H9 (cell line): ENCODE measurements around the gene TMEM54. TPM values are rescaled to one million over a fixed set of nuclear protein-coding genes. Genes with fewer than 3 reads are reported as not detected.

ENCODE experiments used
- DNase-seq: peaks from one replicate; pipeline ENCODE4 v3.0.0-alpha.2; 2017
- H2AFZ ChIP-seq: one replicate; pipeline ENCODE4 v1.6.1; 2013; ENCODE audit warnings: mild to moderate bottlenecking, low read length, control low read depth, moderate library complexity
- H2AK5ac ChIP-seq: 2 replicates; pipeline ENCODE4 v1.6.1; 2013; ENCODE audit warnings: low read length, control low read depth, mixed read lengths; ENCODE audit not compliant: insufficient read length
- H2BK120ac ChIP-seq: one replicate; pipeline ENCODE4 v1.6.1; 2013; ENCODE audit warnings: low read depth, mild to moderate bottlenecking, low read length, control low read depth, inconsistent platforms; ENCODE audit not compliant: poor library complexity, severe bottlenecking
- H2BK12ac ChIP-seq: 2 replicates; pipeline ENCODE4 v1.6.1; 2013; ENCODE audit warnings: low read length, control low read depth, mixed read lengths, low read depth; ENCODE audit not compliant: insufficient read length
- H2BK15ac ChIP-seq: 2 replicates; pipeline ENCODE4 v1.6.1; 2013; ENCODE audit warnings: low read depth, low read length, control low read depth
- H2BK20ac ChIP-seq: one replicate; pipeline ENCODE4 v1.6.1; 2013; ENCODE audit warnings: low read depth, mild to moderate bottlenecking, low read length, control low read depth, inconsistent platforms; ENCODE audit not compliant: poor library complexity, severe bottlenecking
- H2BK5ac ChIP-seq: 2 replicates; pipeline ENCODE4 v1.6.1; 2013; ENCODE audit warnings: low read length, control low read depth, mixed read lengths; ENCODE audit not compliant: insufficient read length
- H3K14ac ChIP-seq: 2 replicates; pipeline ENCODE4 v1.6.1; 2013; ENCODE audit warnings: low read length, control low read depth; ENCODE audit not compliant: insufficient read depth
- H3K18ac ChIP-seq: 2 replicates; pipeline ENCODE4 v1.6.1; 2013; ENCODE audit warnings: low read depth, mild to moderate bottlenecking, mixed read lengths, low read length, control low read depth; ENCODE audit not compliant: insufficient read length
- H3K23ac ChIP-seq: 2 replicates; pipeline ENCODE4 v1.6.1; 2013; ENCODE audit warnings: low read length, control low read depth, mixed read lengths, low read depth; ENCODE audit not compliant: insufficient read length
- H3K23me2 ChIP-seq: 2 replicates; pipeline ENCODE4 v1.6.1; 2013; ENCODE audit warnings: low read depth, mild to moderate bottlenecking, mixed read lengths, low read length, control low read depth; ENCODE audit not compliant: insufficient read length, poor library complexity, severe bottlenecking
- H3K27ac ChIP-seq: 2 replicates; pipeline ENCODE4 v1.5.1; 2013; ENCODE audit warnings: low read length, control low read depth, mixed read lengths, low read depth; ENCODE audit not compliant: insufficient read length
- H3K27me3 ChIP-seq: 2 replicates; pipeline ENCODE4 v1.6.1; 2013; ENCODE audit warnings: low read length, control low read depth, inconsistent platforms; ENCODE audit not compliant: insufficient read depth
- H3K4ac ChIP-seq: 2 replicates; pipeline ENCODE4 v1.6.1; 2013; ENCODE audit warnings: low read depth, mild to moderate bottlenecking, control low read depth, inconsistent platforms, low read length, moderate library complexity
- H3K4me1 ChIP-seq: 2 replicates; pipeline ENCODE4 v1.6.1; 2013; ENCODE audit warnings: low read length, control low read depth, inconsistent platforms; ENCODE audit not compliant: insufficient read depth
- H3K4me2 ChIP-seq: 2 replicates; pipeline ENCODE4 v1.6.1; 2013; ENCODE audit warnings: low read length, control low read depth, mixed read lengths; ENCODE audit not compliant: insufficient read length, insufficient read depth
- H3K56ac ChIP-seq: 2 replicates; pipeline ENCODE4 v1.6.1; 2013; ENCODE audit warnings: low read depth, mild to moderate bottlenecking, mixed read lengths, low read length, control low read depth; ENCODE audit not compliant: insufficient read length
- H3K79me1 ChIP-seq: 2 replicates; pipeline ENCODE4 v1.6.1; 2013; ENCODE audit warnings: low read depth, mild to moderate bottlenecking, moderate library complexity, low read length, control low read depth, inconsistent platforms; ENCODE audit not compliant: insufficient read depth, poor library complexity, severe bottlenecking
- H3K79me2 ChIP-seq: 2 replicates; pipeline ENCODE4 v1.6.1; 2013; ENCODE audit warnings: low read length, control low read depth, inconsistent platforms; ENCODE audit not compliant: insufficient read depth
- H3K9ac ChIP-seq: 2 replicates; pipeline ENCODE4 v1.6.1; 2013; ENCODE audit warnings: low read length, control low read depth, mixed read lengths; ENCODE audit not compliant: insufficient read length; ENCODE audit errors: extremely low read depth
- H3K9me3 ChIP-seq: one replicate; pipeline ENCODE4 v1.6.1; 2013; ENCODE audit warnings: low read depth, low read length, inconsistent platforms; ENCODE audit not compliant: control insufficient read depth
- H3T11ph ChIP-seq: one replicate; pipeline ENCODE4 v1.6.1; 2013; ENCODE audit warnings: mild to moderate bottlenecking, low read length, control low read depth, inconsistent platforms
- H4K20me1 ChIP-seq: one replicate; pipeline ENCODE4 v1.6.1; 2013; ENCODE audit not compliant: control insufficient read depth, insufficient read length, insufficient read depth
- H4K5ac ChIP-seq: 2 replicates; pipeline ENCODE4 v1.6.1; 2013; ENCODE audit warnings: low read depth, mild to moderate bottlenecking, mixed read lengths, low read length, control low read depth; ENCODE audit not compliant: insufficient read length
- H4K8ac ChIP-seq: replicated peaks from 2 replicates; pipeline ENCODE4 v1.6.1; 2013; ENCODE audit warnings: low read length, control low read depth, mixed read lengths, low read depth; ENCODE audit not compliant: insufficient read length
- H4K91ac ChIP-seq: 2 replicates; pipeline ENCODE4 v1.6.1; 2013; ENCODE audit warnings: low read depth, mild to moderate bottlenecking, moderate library complexity, mixed read lengths, low read length, control low read depth; ENCODE audit not compliant: insufficient read length
- H3K27ac Mint-ChIP-seq, 3 experiments: 2 replicates in 2 of 3; 3 replicates in 1 of 3; pipeline ENCODE4 v1.8.0; 2020 to 2021; ENCODE audit warnings: mixed read lengths in 3 of 3, mild to moderate bottlenecking in 1 of 3, moderate library complexity in 1 of 3
- H3K27me3 Mint-ChIP-seq: 2 replicates; pipeline ENCODE4 v1.8.0; 2021; ENCODE audit warnings: low read depth, mild to moderate bottlenecking, moderate library complexity, mixed read lengths
- H3K36me3 Mint-ChIP-seq, 3 experiments: 2 replicates in 2 of 3; 3 replicates in 1 of 3; pipeline ENCODE4 v1.8.0; 2020 to 2021; ENCODE audit warnings: low read depth in 3 of 3, mixed read lengths in 3 of 3; ENCODE audit not compliant: insufficient read depth in 1 of 3
- H3K4me1 Mint-ChIP-seq, 2 experiments: 2 replicates each; pipeline ENCODE4 v1.8.0; 2020; ENCODE audit warnings: mixed read lengths in 2 of 2
- H3K4me3 Mint-ChIP-seq, 2 experiments: 2 replicates in 1 of 2; 3 replicates in 1 of 2; pipeline ENCODE4 v1.8.0; 2020 to 2021; ENCODE audit warnings: mild to moderate bottlenecking in 2 of 2, mixed read lengths in 2 of 2, moderate library complexity in 1 of 2
- H3K9me3 Mint-ChIP-seq, 2 experiments: 2 replicates in 1 of 2; 3 replicates in 1 of 2; pipeline ENCODE4 v1.8.0; 2020; ENCODE audit warnings: mild to moderate bottlenecking in 2 of 2, mixed read lengths in 2 of 2, moderate library complexity in 1 of 2
- CTCF ChIP-seq: fragments of 200-600 bp; sonication (generic); conservative IDR thresholded peaks from 3 replicates; pipeline ENCODE4 v1.8.0; 2021; ENCODE audit warnings: antibody characterized with exemption, mild to moderate bottlenecking
- WGBS: extraction: QIAGEN DNeasy Blood & Tissue Kit; methylation state at CpG from one replicate; pipeline ENCODE4 v1.1.7; 2013; ENCODE audit warnings: missing lambda C conversion rate, low lambda C conversion rate, mixed read lengths; ENCODE audit not compliant: insufficient read length; ENCODE audit errors: extremely low coverage; 5-methylcytosine and 5-hydroxymethylcytosine counted together
- total RNA-seq: library from RNA; stranded (reverse); gene quantifications from 2 replicates; pipeline ENCODE4 v1.2.1, GENCODE V29; 2021

TMEM54 gene
- total RNA-seq, 1 experiment from 2014 or later: 17.2 TPM

GRCh38 chr1:32948905-32949304 lies 47.7 kb upstream of the TMEM54 start:
- H3K4me2 ChIP-seq: no peak overlapping the region
- no peaks in the 10 kb centered on the region for H3K4me1 ChIP-seq
- H4K91ac ChIP-seq: no peak overlapping the region
- no peak overlapping the region for H3K27ac ChIP-seq
- Mint-ChIP-seq H3K36me3 (peaks cover 14 to 26% (median 15%) of the 10 kb centered on the region in 3 experiments; a peak in 5 of 7 replicates), H3K27me3 (no peaks in the 10 kb centered on the region), H3K4me1 (no peaks in the 10 kb centered on the region), H3K4me3 (no peak overlapping the region), H3K9me3 (no peaks in the 10 kb centered on the region), H3K27ac (no peak overlapping the region)
- no peak overlapping the region for H2BK12ac ChIP-seq
- no CpG with 5 or more reads among the region's 1 CpG for WGBS
- H3K18ac ChIP-seq: no peak overlapping the region
- H3T11ph ChIP-seq: no peak overlapping the region
- H3K79me1 ChIP-seq: no peaks in the 10 kb centered on the region
- no peaks in the 10 kb centered on the region for H3K27me3 ChIP-seq
- no peaks in the 10 kb centered on the region for H3K23me2 ChIP-seq
- no peak overlapping the region for H4K5ac ChIP-seq
- no peak overlapping the region for H2AK5ac ChIP-seq
- no peak overlapping the region for H3K4ac ChIP-seq
- no peak overlapping the region for H3K56ac ChIP-seq
- H4K20me1 ChIP-seq: peaks cover 2% of the 10 kb centered on the region
- no peak for DNase-seq
- no peak overlapping the region for H2BK20ac ChIP-seq
- H2BK15ac ChIP-seq: no peak overlapping the region
- no peak overlapping the region for H3K14ac ChIP-seq
- H3K9ac ChIP-seq: no peak overlapping the region
- TF ChIP-seq CTCF: no peak
- no peak overlapping the region for H2AFZ ChIP-seq
- H3K23ac ChIP-seq: no peak overlapping the region
- no peak overlapping the region for H2BK120ac ChIP-seq
- no peak overlapping the region for H2BK5ac ChIP-seq
- H3K9me3 ChIP-seq: no peaks in the 10 kb centered on the region
- no peak overlapping the region for H4K8ac ChIP-seq
- H3K79me2 ChIP-seq: no peaks in the 10 kb centered on the region
